ENCODE measurements around the gene FAM53B.

DNA sequence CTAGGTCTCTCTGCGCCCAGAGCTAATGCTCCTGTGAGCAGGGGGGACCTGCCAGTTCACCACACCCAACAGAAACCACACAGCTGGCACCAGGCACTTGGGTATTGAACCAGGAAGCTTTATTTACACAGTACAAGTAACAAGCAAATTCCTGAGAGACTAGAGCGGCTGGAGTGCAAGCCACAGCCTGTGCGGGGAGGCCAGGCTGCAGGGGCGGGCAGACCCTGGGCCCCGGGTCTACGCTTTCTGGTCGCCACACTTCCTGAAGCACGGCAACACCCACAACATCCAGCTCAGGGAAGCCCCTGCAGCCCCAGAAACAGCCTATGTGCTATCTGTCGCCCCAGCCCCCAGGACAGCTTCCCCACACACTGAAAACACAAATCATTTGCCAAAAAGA, 125.0 kb downstream of the FAM53B start:
- TF ChIP-seq, protein P1, sequence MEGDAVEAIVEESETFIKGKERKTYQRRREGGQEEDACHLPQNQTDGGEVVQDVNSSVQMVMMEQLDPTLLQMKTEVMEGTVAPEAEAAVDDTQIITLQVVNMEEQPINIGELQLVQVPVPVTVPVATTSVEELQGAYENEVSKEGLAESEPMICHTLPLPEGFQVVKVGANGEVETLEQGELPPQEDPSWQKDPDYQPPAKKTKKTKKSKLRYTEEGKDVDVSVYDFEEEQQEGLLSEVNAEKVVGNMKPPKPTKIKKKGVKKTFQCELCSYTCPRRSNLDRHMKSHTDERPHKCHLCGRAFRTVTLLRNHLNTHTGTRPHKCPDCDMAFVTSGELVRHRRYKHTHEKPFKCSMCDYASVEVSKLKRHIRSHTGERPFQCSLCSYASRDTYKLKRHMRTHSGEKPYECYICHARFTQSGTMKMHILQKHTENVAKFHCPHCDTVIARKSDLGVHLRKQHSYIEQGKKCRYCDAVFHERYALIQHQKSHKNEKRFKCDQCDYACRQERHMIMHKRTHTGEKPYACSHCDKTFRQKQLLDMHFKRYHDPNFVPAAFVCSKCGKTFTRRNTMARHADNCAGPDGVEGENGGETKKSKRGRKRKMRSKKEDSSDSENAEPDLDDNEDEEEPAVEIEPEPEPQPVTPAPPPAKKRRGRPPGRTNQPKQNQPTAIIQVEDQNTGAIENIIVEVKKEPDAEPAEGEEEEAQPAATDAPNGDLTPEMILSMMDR (IDR thresholded peaks at IDR 0.05) = no peak
- no peak for TF ChIP-seq POLR2A (IDR thresholded peaks at IDR 0.05)
